ENCODE data around the gene ZKSCAN1.
"Not testable (repeated sequence)": the region's sequence is repeated elsewhere in the genome, so short reads cannot be mapped to it uniquely, and the experiment has no call there.

The ZKSCAN1 gene

DNA sequence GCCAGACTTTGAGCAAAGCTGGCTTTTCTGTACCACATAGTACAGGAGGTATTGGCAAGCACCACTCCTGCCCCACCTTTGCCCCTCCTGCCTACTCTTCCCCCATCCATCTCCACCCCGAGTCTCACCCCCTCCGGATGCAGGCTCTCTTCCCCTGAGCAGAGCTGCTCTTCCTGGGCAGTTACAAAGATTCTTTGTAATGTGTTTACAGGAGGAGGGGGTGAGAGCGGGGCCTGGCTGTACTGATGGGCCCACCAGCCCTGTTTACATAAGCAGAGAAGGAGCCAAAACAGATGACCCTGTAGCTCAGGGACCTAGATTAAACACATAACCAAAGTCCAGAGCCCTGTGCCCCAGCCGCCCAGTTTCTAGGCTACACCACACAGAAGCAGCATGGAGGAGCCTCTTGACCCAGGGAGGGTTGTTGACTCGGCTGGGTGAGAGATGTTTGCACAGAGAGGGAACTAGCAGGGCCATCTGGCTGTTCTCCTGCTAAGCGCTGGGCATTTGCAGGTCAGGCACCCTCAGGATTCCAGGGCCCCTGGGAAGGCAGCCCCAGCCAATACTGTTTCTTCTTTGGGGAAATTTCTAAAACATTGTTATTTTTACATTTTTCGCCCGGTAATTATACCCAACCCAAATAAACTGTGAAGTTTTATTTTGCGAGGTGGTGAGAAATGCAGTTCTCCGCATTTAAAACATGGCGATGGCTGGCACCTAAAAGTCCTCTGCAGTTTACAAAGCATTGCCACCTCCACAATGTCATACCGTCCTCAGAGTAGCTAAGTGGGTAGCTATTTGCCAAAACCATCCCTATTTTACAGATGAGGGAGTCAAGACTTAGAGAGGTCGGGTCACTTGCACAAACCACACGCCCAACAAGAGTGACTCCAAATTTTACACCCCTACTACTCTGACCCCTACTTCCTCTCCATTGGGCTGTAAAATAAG lies 11.4 kb upstream of the ZKSCAN1 start:
- no peak for DNase-seq

DNA sequence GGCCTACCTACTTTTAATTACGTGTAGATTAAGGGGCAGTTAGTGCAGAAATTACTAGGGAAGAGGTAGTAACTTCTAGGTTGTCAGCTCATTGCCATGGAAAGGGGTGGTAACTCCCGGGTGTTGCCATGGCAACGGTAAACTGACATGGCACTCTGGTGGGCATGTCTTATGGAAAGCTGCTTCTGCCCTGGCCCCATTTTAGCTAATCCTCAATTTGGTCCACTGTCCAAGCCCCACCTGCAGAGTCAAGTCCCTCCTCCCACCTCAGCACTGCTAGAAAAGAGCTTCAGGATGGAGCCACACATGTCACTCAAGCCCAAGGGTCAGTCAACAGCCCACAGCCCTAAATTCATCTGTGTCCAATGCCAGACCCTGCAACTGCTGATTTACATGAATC lies 7.5 kb upstream of the ZKSCAN1 start:
- DNase-seq: no peak

DNA sequence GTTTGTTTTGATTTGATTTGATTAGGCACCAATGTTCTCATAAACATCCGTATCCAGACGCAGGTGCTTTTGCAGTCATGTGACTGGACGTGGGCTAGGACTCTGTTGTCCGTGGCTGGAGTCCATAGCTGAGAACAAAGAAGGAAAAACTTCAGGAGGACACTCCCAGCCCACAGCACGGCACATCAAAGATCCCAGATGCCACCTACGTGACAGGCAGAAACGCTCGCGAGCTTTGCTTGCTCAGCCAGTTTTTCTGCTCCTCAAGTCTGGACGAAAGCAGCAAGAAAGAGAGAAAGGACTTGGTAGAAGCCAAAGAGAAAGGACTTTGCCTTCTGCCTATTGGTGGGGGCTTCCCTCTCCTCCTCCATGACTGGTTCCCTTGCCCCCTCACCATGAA lies 6.9 kb upstream of the ZKSCAN1 start:
- DNase-seq: no peak

DNA sequence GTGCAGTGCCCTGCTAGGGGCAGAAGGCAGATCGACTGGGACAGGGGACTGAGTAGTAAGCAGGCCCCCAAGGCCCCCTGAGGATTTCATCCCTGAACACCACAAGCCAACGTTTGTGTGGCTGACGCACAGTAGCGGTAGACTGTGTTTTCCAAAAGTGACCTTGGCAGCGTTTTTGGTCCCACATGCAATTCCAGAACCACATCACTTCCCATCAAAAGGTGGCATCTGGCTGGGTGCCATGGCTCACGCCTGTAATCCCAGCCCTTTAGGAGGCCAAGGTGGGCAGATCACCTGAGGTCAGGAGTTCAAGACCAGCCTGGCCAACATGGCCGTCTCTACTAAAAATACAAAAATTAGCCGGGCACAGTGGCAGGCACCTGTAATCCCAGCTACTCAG lies 5.4 kb upstream of the ZKSCAN1 start:
- DNase-seq: not testable (repeated sequence)

DNA sequence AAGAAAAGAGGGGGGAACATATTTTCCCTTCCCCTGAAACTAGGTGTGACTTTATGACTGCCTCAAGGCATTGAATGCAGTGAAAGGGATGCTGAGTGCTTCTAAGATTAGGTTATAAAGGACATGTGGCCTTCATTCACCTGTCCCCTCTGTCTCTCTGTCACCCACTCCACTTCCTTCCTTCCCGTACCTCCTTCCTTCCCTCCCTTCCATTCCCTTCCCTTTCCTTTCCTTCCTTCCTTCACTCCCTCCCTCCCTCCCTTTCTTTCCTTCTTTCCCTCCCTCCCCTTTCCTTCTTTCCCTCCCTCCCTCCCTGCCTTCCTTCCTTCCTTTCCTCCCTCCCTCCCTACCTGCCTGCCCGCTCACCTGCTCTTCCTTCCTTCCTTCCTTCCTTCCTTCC lies 4.5 kb upstream of the ZKSCAN1 start:
- no peak for DNase-seq

DNA sequence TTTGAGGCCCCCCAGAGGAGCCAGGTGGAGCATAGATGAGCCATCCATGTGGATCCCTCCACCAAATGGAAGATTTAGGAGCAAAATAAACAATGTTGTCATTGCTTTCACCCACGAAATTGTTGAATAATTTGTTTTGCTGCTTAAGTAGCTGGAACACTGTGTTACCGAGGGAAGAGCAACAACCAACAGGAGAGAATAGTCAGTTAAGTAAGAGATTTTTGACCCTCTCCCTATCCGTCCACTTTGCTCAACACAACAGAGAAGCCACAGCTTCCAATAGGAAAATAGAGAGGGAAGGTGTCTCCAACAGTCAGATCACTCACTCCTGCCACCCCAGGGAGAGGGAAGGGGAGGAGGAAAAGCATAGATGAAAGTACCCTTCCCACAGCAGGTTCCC lies 3.9 kb upstream of the ZKSCAN1 start:
- DNase-seq: no peak

- not testable (repeated sequence) for DNase-seq
These were observed 2.7 kb upstream of the ZKSCAN1 start for GRCh38 chr7:100012385-100013327.

GRCh38 chr7:100013328-100013676 lies 2.1 kb upstream of the ZKSCAN1 start:
- no peak for DNase-seq

DNA sequence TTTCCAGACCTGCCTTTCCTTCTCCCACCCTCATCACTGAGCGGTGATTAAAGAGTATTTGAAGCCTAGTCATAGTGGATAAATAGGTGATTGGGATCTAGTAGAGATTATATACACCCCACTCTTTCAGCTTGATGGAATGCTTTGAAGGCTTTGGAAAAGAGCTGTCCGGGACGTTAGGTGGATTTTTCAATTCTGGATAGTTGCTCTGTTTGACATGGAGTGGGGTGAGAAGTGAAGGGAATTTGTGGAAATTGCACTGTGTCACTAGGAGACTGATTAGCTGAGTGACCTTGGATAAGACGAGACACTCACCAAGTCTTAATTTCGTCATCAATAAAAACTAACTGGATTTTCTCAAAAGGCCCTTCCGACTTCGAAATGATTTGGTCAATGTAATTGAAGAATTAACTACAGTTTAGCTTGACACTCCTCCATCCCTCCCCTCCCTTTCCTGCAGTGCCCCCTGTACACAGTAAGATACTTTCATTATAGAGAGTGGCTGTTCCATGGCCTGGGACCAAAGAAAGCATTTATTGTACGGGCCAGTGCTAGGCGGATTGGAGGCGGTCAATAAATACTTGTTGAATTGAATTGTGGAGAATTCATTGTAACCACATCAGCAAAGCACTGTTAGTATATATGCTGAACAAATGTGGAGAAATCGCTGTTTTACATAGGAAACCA lies 962 bp downstream of the ZKSCAN1 start:
- no peak for DNase-seq

DNA sequence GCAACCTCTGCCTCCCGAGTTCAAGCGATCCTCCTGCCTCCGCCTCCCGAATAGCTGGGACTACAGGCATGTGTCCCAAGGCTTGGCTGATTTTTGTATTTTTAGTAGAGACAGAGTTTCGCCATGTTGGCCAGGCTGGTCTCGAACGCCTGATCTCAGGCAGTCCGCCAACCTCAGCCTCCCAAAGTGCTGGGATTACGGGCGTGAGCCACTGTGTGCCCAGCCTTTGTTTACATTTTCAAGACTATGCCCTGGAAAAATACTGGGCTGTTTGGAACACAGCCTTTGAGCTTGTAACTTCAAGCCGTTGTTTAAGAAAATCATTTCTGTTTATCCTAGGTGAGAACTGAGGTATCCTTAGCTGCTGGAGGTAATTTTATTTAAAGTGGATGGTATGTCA lies 1.9 kb downstream of the ZKSCAN1 start:
- no peak for DNase-seq

- DNase-seq: no peak
These were observed 2.5 kb downstream of the ZKSCAN1 start for GRCh38 chr7:100017875-100018274.

GRCh38 chr7:100019908-100020307 lies 4.5 kb downstream of the ZKSCAN1 start:
- DNase-seq: no peak

GRCh38 chr7:100021297-100021696 lies 5.9 kb downstream of the ZKSCAN1 start:
- no peak for DNase-seq

- DNase-seq: no peak
These were observed 7.2 kb downstream of the ZKSCAN1 start for GRCh38 chr7:100022621-100023020.

- no peak for DNase-seq
These were observed 8.1 kb downstream of the ZKSCAN1 start for GRCh38 chr7:100023526-100023925.

DNA sequence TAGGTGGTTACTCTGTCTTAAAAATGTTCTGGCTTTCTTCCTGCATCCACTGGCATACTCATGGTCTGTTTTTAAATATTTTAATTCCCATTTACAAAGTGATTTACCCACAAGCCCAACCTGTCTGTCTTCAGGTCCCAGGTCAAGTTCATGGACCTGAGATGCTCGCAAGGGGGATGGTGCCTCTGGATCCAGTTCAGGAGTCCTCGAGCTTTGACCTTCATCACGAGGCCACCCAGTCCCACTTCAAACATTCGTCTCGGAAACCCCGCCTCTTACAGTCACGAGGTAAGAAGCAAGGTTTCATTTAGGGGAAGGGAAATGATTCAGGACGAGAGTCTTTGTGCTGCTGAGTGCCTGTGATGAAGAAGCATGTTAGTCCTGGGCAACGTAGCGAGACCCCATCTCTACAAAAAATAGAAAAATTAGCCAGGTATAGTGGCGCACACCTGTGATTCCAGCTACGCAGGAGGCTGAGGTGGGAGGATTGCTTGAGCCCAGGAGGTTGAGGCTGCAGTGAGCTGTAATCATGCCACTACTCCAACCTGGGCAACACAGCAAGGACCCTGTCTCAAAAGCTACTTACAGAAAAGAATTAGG lies 8.7 kb downstream of the ZKSCAN1 start:
- no peak for DNase-seq

GRCh38 chr7:100027197-100027596 lies 11.8 kb downstream of the ZKSCAN1 start:
- no peak for DNase-seq

- DNase-seq: no peak
These were observed 14.2 kb downstream of the ZKSCAN1 start for GRCh38 chr7:100029596-100029995.

DNA sequence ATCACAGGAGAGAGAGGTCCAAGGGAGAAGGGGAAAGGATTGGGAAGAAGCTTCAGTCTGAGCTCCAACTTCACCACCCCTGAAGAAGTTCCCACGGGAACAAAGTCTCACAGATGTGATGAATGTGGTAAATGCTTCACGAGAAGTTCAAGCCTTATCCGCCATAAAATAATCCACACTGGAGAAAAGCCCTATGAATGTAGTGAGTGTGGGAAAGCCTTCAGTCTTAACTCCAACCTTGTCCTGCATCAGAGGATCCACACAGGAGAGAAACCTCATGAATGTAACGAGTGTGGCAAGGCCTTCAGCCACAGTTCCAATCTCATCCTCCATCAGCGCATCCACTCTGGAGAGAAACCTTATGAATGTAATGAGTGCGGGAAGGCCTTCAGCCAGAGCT lies 18.1 kb downstream of the ZKSCAN1 start:
- DNase-seq: no peak

- DNase-seq: no peak
These were observed 19.6 kb downstream of the ZKSCAN1 start for GRCh38 chr7:100034871-100035510.

DNA sequence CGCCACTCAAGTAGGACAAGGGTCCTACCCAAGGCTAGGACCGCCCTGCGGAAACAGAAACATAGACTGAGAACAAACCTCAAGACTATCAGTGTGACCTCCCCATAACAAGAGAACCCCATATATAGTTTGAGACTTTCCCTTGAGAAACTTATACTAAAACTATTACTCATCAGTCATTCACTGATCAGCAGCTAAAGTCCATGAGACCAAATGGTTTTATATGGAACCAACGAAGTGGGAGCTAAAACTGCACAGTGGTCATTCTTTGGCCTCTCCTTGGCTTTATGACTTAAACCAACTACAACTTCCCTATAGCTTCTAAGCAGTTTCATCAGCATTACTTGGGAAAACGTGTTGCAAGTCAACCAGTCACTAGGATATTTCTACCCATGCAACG lies 20.5 kb downstream of the ZKSCAN1 start:
- no peak for DNase-seq

DNA sequence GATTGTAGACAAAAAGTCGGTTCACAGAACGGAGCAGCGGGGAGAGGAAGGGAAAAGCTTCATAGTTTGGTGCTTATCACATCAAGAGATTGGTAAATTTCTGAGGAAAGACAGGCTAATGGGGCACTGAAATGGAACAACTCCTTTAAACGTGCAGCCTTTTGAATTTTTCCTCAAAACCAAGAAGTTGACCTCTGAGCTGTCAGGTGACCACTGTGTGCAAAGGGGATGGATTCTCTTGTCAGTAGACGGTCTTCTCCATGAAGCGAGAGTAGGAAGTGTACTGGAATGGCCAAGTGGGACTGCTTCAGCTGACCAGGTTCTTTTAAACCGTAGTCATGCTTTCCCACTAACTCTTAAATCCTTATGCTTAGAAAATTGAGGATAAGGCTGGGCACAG lies 22.9 kb downstream of the ZKSCAN1 start:
- no peak for DNase-seq
